Lower leg skin (tissue), 4 donors: ENCODE results near the gene NUDT8. TPM values are rescaled to one million over a fixed set of nuclear protein-coding genes. Genes with fewer than 3 reads are reported as not detected.
"Not testable (repeated sequence)": the region's sequence is repeated elsewhere in the genome, so short reads cannot be mapped to it uniquely, and the experiment has no call there.

ENCODE experiments used
- DNase-seq, 2 donors: peaks; one replicate each; pipeline ENCODE4 v3.0.0-alpha.2; 2019; ENCODE audit warnings: low spot score in 2 of 2
- H3K4me3 ChIP-seq: fragments of 200-600 bp; sonication (generic); 2 replicates; pipeline ENCODE4 v1.5.1; 2017; ENCODE audit warnings: mild to moderate bottlenecking, low read depth; ENCODE audit not compliant: poor library complexity, severe bottlenecking
- CTCF ChIP-seq, 3 donors: fragments of 450-650 bp; IDR thresholded peaks; one replicate each; pipeline ENCODE4 v1.5.1; 2016; ENCODE audit warnings: antibody characterized with exemption in 3 of 3, mild to moderate bottlenecking in 3 of 3, moderate library complexity in 2 of 3
- POLR2A ChIP-seq, 2 donors: fragments of 450-650 bp; IDR thresholded peaks; one replicate each; pipeline ENCODE4 v1.6.1; 2016 to 2017; ENCODE audit warnings: antibody characterized with exemption in 2 of 2, mild to moderate bottlenecking in 1 of 2, moderate library complexity in 1 of 2
- WGBS, 2 donors: methylation state at CpG; one replicate each; pipeline ENCODE4 v1.1.5; 2018; 5-methylcytosine and 5-hydroxymethylcytosine counted together
- intact Hi-C: fragments of 100-400 bp; cut with DNase I; formaldehyde crosslinking; loops from one replicate; pipeline ENCODE4 v1.15.0; 2023; ENCODE audit warnings: low total_unique reads
- total RNA-seq, 4 donors: library from RNA; depleted of rRNA; stranded (reverse); fragments of >200 nt; gene quantifications; one replicate each; pipeline ENCODE4 v1.1.0, GENCODE V29; 2016

Gene NUDT8
- total RNA-seq, 4 donors from 2014 or later: 42.1 to 89.4 (median 55.1) TPM

- no peak overlapping the region for H3K4me3 ChIP-seq
- TF ChIP-seq CTCF (IDR thresholded peaks at IDR 0.05) (no peak), POLR2A (IDR thresholded peaks at IDR 0.05) (no peak)
- DNase-seq: no peak
- intact Hi-C loops: no loop called here
- WGBS, 2 donors: 88 to 94% methylated on average over 1 of the region's 1 CpG
Observed at GRCh38 chr11:67596753-67597300, 32.9 kb downstream of the NUDT8 start.

GRCh38 chr11:67594480-67594879 is 35.3 kb downstream of the NUDT8 start:
- no peak for TF ChIP-seq CTCF (IDR thresholded peaks at IDR 0.05)
- no peak for TF ChIP-seq POLR2A (IDR thresholded peaks at IDR 0.05)
- 65 to 70% methylated on average over 3 of the region's 3 CpGs for WGBS, 2 donors
- no peak for DNase-seq
- H3K4me3 ChIP-seq: no peak overlapping the region
- intact Hi-C loops: no loop called here

DNA sequence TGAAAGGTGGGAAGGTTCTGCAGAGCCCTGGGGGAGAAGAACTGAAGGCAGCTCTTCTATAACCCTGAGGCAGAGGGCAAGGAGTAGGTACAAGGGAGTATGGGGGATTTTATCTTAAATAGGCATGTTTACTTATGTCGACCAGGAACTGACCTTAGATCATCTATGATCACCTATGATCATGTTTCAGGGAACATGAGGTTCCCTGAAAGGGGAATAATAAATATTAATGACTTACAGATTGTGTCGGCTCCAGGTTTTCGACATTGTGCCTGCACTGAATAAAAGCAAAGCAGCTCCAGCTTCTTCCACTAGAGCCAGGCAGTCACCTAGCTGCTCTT is 36.2 kb downstream of the NUDT8 start:
- DNase-seq: no peak
- H3K4me3 ChIP-seq: no peak overlapping the region
- TF ChIP-seq POLR2A (IDR thresholded peaks at IDR 0.05): no peak
- no peak for TF ChIP-seq CTCF (IDR thresholded peaks at IDR 0.05)
- whole genome bisulfite sequencing, 2 donors: 38 to 42% methylated on average over 3 of the region's 3 CpGs
- intact Hi-C loops: no loop called here

DNA sequence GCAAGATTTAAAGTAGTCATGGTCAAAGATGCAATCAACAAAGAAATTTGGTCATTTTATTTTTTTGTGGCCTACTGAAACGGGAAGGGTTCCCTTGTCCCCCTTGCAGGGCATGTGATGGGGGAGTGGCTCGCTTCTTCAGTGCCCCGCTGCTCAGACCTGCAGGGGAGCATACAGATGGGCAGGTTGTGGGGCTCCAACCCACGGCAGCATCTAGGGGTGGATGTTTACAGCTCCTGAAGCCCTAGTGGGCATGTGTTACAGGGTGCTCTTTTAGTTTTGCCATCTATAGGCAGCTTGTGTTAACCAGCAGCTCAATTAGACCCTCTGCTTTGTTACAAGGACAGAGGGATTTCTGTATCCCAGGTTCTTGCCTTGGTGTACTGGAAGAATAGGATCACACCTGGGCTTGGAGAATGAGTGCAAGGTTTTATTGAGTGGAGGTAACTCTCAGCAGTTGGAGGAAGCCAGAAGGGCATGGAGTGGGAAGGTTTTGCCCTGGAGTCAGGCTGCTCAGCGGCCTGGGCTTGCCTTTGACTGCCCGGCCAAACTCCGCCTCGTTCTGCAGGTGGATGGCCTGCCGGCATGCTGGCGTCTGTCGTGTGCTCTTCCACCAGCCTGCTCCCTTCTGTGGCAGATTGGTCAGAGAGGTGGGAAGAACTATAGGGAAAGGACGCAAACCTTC is 36.7 kb downstream of the NUDT8 start:
- 47 to 60% methylated on average over 7 to 12 of the region's 12 CpGs for WGBS, 2 donors
- DNase-seq: no peak
- TF ChIP-seq POLR2A (IDR thresholded peaks at IDR 0.05) (no peak), CTCF (IDR thresholded peaks at IDR 0.05) (no peak)
- intact Hi-C loops: no loop called here
- no peak overlapping the region for H3K4me3 ChIP-seq

- DNase-seq, H3K4me3 ChIP-seq, intact Hi-C loops: not testable (repeated sequence)
- 78 to 79% methylated on average over 11 of the region's 11 CpGs for WGBS, 2 donors
Observed at GRCh38 chr11:67588899-67589415, 40.8 kb downstream of the NUDT8 start.

GRCh38 chr11:67588136-67588503 is 41.6 kb downstream of the NUDT8 start:
- intact Hi-C loops: no loop called here
- WGBS, 2 donors: 83 to 100% methylated on average over 1 of the region's 1 CpG
- DNase-seq: no peak
- no peak for TF ChIP-seq POLR2A (IDR thresholded peaks at IDR 0.05)
- TF ChIP-seq CTCF (IDR thresholded peaks at IDR 0.05): no peak
- H3K4me3 ChIP-seq: no peak overlapping the region
